ENCODE results near the gene ZKSCAN3. TPM values are rescaled to one million over a fixed set of nuclear protein-coding genes. Genes with fewer than 3 reads are reported as not detected.
A peak's percentile ranks its signal among the peaks of the same experiment; 100 is the strongest.

ZKSCAN3 gene
- total RNA-seq, 1 donor, result 4.7 TPM

DNA sequence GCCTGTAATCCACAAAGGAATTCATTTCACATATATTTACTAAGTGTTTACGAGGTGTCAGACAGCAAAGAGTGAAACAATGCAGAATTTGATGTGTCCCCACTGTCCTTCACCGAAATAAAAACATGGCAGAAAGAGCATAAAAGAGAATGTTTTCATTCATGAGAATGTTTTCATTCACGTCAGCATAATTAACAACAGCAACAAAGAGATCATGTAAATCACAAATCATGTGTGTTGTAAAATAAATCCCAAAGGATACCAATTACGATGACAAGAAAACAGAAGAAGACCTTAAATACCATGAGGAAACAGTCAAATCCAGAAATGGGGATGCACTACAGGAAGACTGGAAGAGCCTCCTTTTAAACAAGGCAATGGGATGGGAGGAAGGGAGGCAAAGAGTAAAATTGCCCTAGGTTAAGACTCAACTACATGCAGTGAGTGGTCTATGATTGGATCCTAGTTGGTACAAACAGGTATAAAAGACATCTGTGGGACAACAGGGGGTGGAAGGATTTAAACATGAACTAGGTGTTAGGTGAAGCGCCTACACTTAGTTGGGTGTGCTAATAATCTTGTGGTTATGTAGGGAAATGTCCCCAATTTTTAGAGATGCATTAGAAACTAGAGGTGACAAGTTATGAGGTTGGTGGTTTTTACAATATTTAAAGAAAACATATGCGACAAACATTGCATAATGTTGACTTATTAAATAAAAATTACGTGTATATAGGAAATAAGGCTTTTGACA lies 15.3 kb upstream of the ZKSCAN3 start:
- TF ChIP-seq, protein P1, sequence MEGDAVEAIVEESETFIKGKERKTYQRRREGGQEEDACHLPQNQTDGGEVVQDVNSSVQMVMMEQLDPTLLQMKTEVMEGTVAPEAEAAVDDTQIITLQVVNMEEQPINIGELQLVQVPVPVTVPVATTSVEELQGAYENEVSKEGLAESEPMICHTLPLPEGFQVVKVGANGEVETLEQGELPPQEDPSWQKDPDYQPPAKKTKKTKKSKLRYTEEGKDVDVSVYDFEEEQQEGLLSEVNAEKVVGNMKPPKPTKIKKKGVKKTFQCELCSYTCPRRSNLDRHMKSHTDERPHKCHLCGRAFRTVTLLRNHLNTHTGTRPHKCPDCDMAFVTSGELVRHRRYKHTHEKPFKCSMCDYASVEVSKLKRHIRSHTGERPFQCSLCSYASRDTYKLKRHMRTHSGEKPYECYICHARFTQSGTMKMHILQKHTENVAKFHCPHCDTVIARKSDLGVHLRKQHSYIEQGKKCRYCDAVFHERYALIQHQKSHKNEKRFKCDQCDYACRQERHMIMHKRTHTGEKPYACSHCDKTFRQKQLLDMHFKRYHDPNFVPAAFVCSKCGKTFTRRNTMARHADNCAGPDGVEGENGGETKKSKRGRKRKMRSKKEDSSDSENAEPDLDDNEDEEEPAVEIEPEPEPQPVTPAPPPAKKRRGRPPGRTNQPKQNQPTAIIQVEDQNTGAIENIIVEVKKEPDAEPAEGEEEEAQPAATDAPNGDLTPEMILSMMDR (IDR thresholded peaks at IDR 0.05; ENCODE audit: insufficient read depth, low read depth, low read length), result no peak
- DNase-seq (ENCODE audit: low read depth), result no peak
- H3K4me3 ChIP-seq (ENCODE audit: low read depth, low read length), result no peak overlapping the region

DNA sequence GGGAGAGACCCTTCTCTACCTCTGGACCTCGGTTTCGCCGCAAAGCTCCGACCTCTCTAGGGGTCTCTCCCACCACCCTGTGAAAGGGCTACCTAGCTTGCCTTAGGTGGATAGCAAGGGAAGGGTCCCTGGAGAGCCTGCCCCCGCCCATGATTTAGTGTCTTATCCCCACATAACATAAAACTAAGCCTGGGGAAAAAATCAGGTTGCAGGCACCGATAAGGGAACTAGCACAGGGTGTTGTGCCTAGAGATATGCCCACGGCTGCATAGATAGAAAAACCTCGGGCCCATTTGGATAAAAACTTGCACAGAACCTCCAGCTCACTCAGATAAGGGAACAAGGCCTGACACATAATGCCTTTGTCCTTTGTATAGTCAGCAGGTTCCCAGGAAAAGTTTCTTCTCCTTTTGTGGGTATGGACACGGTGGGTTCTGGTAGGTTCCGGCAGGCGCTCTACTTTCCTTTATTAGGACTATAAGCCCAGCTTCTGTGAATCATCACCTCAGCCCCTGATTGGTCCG lies 14.6 kb upstream of the ZKSCAN3 start:
- TF ChIP-seq, protein P1 (IDR thresholded peaks at IDR 0.05; ENCODE audit: insufficient read depth, low read depth, low read length), result no peak
- H3K4me3 ChIP-seq (ENCODE audit: low read depth, low read length), result peak overlapping the region; percentile 77
- no peak for DNase-seq (ENCODE audit: low read depth)

DNA sequence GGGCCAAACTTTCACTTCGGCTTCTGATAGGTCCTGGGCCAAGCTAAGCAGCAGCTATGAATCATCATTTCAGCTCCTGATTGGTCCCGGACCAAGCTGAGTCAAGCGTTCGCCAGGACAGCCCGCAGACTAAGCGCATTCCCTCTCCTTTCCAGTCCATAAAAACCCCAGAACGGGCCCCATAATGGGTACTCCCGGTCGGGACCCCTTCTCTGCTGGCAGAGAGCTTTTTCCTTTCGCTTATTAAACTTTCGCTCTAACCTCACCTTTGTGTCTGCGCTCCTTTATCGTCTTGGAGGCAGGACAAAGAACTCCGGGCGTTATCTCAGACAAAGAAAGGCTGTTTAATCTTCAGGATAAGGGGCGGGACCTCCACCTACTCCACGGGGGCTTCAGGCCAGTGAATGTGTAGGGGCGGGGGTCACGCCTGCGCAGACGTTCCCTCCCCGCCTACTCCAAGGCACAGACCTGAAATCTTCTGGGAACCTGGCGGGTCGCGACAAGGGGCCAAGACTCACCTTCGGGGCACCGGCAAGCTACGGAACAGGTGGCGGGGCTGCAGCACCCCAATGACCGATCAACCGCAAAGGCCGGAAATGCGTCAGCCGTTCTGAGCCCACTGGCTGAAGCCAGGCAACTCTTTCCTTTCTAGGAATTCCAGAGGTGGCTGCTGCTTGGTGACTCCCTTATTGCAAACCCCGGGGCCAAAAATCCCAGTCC lies 14.0 kb upstream of the ZKSCAN3 start, which contains the start of gene ZSCAN31:
Gene ZSCAN31 (minus strand): TSS at position 585 of the 720 bp plus-strand sequence. CDS start 6,465 bp downstream, outside the sequence.
- peak within 1 kb of the TSS; percentile 77 for H3K4me3 ChIP-seq (ENCODE audit: low read depth, low read length)
- TF ChIP-seq, protein P1 (IDR thresholded peaks at IDR 0.05; ENCODE audit: insufficient read depth, low read depth, low read length), result no peak
- peak; percentile 97 for DNase-seq (ENCODE audit: low read depth)

DNA sequence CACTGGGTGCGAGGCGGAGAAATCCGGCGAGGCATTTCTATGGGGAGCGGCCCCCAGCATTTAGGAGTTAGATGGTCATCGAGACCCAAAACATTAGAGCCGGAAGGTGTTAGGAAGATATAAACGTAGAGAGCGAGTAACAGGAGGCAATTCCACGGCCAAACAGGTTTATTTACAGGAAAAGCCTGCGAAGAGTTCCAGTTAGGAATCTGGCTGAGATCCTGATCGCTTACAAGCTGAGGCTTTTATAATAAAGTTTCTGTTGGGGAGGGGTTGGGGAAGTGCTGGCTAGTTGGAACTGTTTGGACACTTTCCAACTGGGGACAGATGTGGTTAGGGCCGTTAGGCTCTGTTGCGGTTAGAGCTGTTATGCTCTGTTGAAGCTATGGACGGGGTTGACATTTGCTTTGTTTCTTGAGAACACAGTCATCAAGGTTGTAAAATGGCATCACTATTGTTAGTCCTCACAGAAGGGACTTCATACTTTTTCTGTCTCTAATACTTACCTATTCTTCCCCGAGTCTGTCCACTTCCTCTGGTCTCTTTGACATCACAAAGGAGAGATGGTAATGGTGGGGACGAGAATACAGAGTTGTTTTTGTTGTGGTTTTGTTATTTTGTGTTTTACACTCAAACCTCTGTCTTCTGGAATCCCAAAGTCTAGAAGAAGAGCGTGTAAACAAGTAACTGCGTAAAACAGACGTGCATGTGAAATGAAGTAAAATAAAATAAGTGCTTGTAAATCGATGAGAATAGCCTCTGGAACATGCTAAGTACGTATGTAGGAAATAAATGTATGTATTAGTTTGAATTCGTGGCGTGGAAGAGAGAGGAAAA lies 13.2 kb upstream of the ZKSCAN3 start:
- peak overlapping the region; percentile 77 for H3K4me3 ChIP-seq (ENCODE audit: low read depth, low read length)
- DNase-seq (ENCODE audit: low read depth), result peak; percentile 52
- TF ChIP-seq, protein P1 (IDR thresholded peaks at IDR 0.05; ENCODE audit: insufficient read depth, low read depth, low read length), result no peak

DNA sequence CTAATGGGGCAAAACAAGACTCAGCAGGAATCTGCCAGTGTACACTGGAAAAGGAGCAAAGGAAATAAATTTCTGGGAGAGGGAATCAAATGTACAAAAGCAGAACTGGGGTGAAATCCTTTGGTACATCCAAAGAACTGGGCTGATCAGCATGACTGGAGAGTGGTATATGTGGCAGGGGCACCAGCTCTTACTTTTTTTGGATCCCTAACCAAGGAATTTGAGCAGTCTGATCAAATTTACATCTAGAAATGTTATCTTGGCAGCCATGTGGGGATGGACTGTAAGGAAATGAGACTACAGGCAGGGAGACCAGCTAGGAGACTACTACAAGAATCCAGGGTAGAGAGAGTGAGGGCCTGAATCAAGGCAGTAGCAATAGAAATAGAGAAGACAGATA lies 12.6 kb upstream of the ZKSCAN3 start:
- TF ChIP-seq, protein P1 (IDR thresholded peaks at IDR 0.05; ENCODE audit: insufficient read depth, low read depth, low read length), result no peak
- H3K4me3 ChIP-seq (ENCODE audit: low read depth, low read length), result peak overlapping the region; percentile 77
- DNase-seq (ENCODE audit: low read depth), result no peak
